Esophagus squamous epithelium (tissue), 5 donors: ENCODE measurements around the gene MYO7B. TPM values are rescaled to one million over a fixed set of nuclear protein-coding genes. Genes with fewer than 3 reads are reported as not detected.

Experiments used
- DNase-seq: peaks from one replicate; lab custom pipeline; 2025; lab: John Stamatoyannopoulos, UW
- H3K27ac ChIP-seq, 4 donors: fragments of 200-600 bp; sonication (generic); one replicate each; pipeline ENCODE4 v1.5.1; 2016 to 2019; ENCODE audit warnings: mild to moderate bottlenecking in 1 of 4
- H3K27me3 ChIP-seq, 4 donors: fragments of 200-600 bp; sonication (generic); 1 replicate in 3 of 4; 2 replicates in 1 of 4; pipeline versions ENCODE4 v1.5.1 to v1.6.0; 2017 to 2021; ENCODE audit warnings: antibody characterized with exemption in 1 of 4
- H3K36me3 ChIP-seq, 3 donors: fragments of 200-600 bp; sonication (generic); one replicate each; pipeline ENCODE4 v1.5.1; 2016 to 2019
- H3K4me1 ChIP-seq, 3 donors: fragments of 200-600 bp; sonication (generic); one replicate each; pipeline ENCODE4 v1.5.1; 2017 to 2019
- H3K4me3 ChIP-seq, 4 donors: fragments of 200-600 bp; sonication (generic); 1 replicate in 3 of 4; 2 replicates in 1 of 4; pipeline ENCODE4 v1.5.1; 2016 to 2019; ENCODE audit warnings: mild to moderate bottlenecking in 2 of 4, moderate library complexity in 1 of 4
- H3K9me3 ChIP-seq, 3 donors: fragments of 200-600 bp; sonication (generic); one replicate each; pipeline ENCODE4 v1.5.1; 2016 to 2019
- POLR2A ChIP-seq, 4 donors: fragments of 450-650 bp; IDR thresholded peaks; one replicate each; pipeline ENCODE4 v1.6.1; 2017; ENCODE audit warnings: antibody characterized with exemption in 4 of 4, mild to moderate bottlenecking in 4 of 4, moderate library complexity in 3 of 4
- WGBS, 2 donors: methylation state at CpG; one replicate each; pipeline ENCODE4 v1.1.5; 2018; 5-methylcytosine and 5-hydroxymethylcytosine counted together
- intact Hi-C: fragments of 100-400 bp; cut with DNase I; formaldehyde crosslinking; loops from one replicate; pipeline ENCODE4 v1.15.0; 2022
- total RNA-seq, 4 donors: library from RNA; depleted of rRNA; stranded (reverse); fragments of >200 nt; gene quantifications; one replicate each; pipeline ENCODE4 v1.1.0, GENCODE V29; 2016
- TF ChIP-seq, protein P1 (sequence below), 6 experiments: fragments of 450-650 bp in 4 of 6; fragments of 200-600 bp in 2 of 6; sonication (generic) in 2 of 6; IDR thresholded peaks; one replicate each; pipeline ENCODE4 v1.5.1; 2016 to 2019; ENCODE audit warnings: antibody characterized with exemption in 6 of 6, mild to moderate bottlenecking in 4 of 6, moderate library complexity in 4 of 6
- donor health status: DM: yes; HTN: yes; CAD: no.

MYO7B gene
- total RNA-seq, 4 donors from 2014 or later, result 0.19 TPM; not detected in 3

DNA sequence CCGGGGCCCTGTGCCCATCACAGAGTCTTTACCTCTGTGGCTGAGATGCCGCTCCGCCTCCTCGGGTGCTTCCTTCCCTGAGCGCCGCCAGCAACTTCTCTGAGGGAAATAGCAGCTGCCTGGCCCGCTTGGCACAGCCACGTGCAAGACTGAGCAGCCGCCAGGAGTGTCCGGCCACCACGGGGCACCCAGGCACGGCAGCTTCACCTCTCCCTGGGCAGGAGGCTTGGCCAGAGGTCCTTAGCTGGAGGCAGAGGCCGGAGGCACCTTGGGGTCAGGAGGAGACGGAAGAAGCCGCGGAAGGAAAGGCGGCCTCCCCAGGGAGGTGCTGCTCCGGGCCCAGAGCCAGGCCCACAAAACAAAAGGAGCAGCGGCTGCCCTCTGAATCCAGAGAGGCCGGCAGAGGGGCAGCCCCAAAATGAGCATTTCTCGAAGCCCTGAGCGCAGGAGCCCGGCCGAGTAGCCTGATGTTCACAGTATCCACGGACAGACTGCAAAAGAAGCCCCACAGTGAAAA, 145.9 kb downstream of the MYO7B start:
- intact Hi-C loops, result no loop called here
- H3K27ac ChIP-seq, result peak overlapping the region in 2 of 4 donors; percentile 17 to 57
- TF ChIP-seq, protein P1, sequence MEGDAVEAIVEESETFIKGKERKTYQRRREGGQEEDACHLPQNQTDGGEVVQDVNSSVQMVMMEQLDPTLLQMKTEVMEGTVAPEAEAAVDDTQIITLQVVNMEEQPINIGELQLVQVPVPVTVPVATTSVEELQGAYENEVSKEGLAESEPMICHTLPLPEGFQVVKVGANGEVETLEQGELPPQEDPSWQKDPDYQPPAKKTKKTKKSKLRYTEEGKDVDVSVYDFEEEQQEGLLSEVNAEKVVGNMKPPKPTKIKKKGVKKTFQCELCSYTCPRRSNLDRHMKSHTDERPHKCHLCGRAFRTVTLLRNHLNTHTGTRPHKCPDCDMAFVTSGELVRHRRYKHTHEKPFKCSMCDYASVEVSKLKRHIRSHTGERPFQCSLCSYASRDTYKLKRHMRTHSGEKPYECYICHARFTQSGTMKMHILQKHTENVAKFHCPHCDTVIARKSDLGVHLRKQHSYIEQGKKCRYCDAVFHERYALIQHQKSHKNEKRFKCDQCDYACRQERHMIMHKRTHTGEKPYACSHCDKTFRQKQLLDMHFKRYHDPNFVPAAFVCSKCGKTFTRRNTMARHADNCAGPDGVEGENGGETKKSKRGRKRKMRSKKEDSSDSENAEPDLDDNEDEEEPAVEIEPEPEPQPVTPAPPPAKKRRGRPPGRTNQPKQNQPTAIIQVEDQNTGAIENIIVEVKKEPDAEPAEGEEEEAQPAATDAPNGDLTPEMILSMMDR (IDR thresholded peaks at IDR 0.05), result no peak
- no peak for TF ChIP-seq POLR2A (IDR thresholded peaks at IDR 0.05)
- DNase-seq, result no peak
- H3K9me3 ChIP-seq, result no peaks in the 10 kb centered on the region
- H3K4me1 ChIP-seq, result peaks cover 4 to 64% (median 7%) of the 10 kb centered on the region in 3 donors
- 41 to 50% methylated on average over 5 to 13 of the region's 25 CpGs for WGBS, 2 donors
- peak overlapping the region in 2 of 4 donors; percentile 27 to 50 for H3K4me3 ChIP-seq
- no peaks in the 10 kb centered on the region for H3K36me3 ChIP-seq
- H3K27me3 ChIP-seq, result peaks cover 0 to 12% (median 0%) of the 10 kb centered on the region in 4 donors

DNA sequence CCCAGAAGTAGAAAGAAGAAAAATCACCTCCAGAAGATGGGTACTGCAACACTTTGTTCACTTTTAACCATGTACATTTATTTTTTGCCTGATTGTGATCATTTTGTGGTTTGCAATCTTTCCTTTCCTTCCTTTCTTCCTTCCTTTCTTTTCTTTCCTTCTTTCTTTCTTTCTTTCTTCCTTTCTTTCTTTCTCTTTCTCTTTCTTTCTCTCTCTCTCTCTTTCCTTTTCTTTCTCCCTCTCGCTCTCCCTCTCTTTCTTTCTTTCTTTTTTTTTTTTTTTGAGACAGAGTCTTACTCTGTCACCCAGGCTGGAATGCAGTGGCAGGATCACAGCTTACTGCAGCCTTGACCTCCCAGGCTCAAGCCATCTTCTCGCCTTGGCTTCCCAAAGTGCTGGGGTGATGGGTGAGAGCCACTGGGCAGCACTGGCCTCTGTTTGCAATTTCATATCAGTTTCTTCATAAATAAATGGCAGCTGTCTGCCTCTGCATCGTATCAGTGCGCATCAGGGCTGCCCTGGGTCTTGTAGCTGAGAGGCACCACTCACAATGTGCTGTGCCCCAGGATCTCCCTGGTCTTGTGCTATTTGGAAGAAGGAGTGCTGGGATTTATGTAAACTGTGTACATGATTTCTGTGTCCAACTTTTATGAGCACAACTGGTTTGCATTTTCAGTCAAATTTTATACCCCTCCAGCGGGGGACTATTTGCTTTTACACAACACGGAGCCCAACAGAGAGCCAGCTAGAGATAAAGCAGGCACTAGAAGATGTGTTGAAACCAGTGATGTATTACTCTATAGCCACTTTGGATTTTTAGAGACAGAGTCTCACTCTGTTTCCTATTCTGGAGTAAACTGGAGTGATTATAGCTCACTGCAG, 146.7 kb downstream of the MYO7B start:
- 88 to 89% methylated on average over 4 to 6 of the region's 6 CpGs for WGBS, 2 donors
- H3K27ac ChIP-seq, result peak overlapping the region in 1 of 4 donors; percentile 50
- DNase-seq, result no peak
- no peaks in the 10 kb centered on the region for H3K9me3 ChIP-seq
- H3K4me1 ChIP-seq, result peaks cover 4 to 58% (median 7%) of the 10 kb centered on the region in 3 donors
- no peaks in the 10 kb centered on the region for H3K36me3 ChIP-seq
- H3K4me3 ChIP-seq, result no peak overlapping the region
- H3K27me3 ChIP-seq, result peaks cover 0 to 4% (median 0%) of the 10 kb centered on the region in 4 donors
- no peak for TF ChIP-seq POLR2A (IDR thresholded peaks at IDR 0.05)
- TF ChIP-seq, protein P1 (IDR thresholded peaks at IDR 0.05), result no peak
- intact Hi-C loops, result no loop called here

DNA sequence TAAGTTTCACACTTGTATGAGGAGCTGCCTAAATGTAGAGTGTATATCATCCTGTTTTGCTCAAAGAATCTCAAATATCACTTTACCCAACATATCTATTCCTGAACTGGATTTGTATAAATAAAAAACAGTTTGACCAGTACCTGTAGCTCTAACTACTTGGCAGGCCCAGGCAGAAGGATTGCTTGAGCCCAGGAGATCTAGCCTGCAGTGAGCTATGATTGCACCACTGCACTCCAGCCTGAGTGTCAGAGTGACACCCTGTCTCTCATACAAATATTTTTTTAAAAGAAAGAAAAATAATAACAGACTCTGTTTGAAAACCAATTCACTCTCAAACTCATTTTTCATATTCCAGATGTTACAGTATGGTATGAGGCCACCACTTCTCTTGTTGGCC, 147.6 kb downstream of the MYO7B start:
- Histone ChIP-seq H3K27me3 (peaks cover 0 to 4% (median 0%) of the 10 kb centered on the region in 4 donors), H3K4me3 (no peak overlapping the region), H3K9me3 (no peaks in the 10 kb centered on the region), H3K36me3 (no peaks in the 10 kb centered on the region), H3K27ac (peak overlapping the region in 1 of 4 donors; percentile 50), H3K4me1 (peaks cover 4 to 58% (median 7%) of the 10 kb centered on the region in 3 donors)
- no peak for DNase-seq
- TF ChIP-seq, protein P1 (IDR thresholded peaks at IDR 0.05), result no peak
- TF ChIP-seq POLR2A (IDR thresholded peaks at IDR 0.05), result no peak
- intact Hi-C loops, result no loop called here

DNA sequence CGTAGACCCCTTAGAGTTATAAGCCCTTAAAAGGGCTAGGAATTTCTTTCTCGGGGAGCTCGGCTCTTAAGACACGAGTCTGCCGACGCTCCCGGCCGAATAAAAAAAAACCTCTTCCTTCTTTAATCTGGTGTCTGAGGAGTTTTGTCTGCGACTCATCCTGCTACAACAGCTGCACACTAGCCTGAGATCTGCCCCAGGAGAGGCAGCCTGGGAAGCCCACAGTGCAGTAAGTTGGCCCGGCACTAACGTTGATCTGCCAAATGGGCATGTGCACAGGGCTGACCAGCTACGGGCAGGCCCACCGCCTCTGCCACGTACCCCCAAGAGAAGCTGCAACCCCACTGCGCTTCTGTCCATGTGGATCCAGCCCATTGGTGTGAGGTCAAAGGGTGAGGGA, 148.3 kb downstream of the MYO7B start:
- H3K36me3 ChIP-seq, result no peaks in the 10 kb centered on the region

More for the DNA sequence above, 148.3 kb downstream of the MYO7B start:
- no peaks in the 10 kb centered on the region for H3K27me3 ChIP-seq
- H3K4me1 ChIP-seq, result peaks cover 4 to 58% (median 7%) of the 10 kb centered on the region in 3 donors
- intact Hi-C loops, result no loop called here
- 53 to 83% methylated on average over 8 to 11 of the region's 15 CpGs for WGBS, 2 donors
- no peak overlapping the region for H3K4me3 ChIP-seq
- no peak for DNase-seq
- peak overlapping the region in 2 of 4 donors; percentile 42 to 50 for H3K27ac ChIP-seq
- no peaks in the 10 kb centered on the region for H3K9me3 ChIP-seq
- TF ChIP-seq, protein P1 (IDR thresholded peaks at IDR 0.05), result no peak
